ENCODE measurements around the gene KAZN. TPM values are rescaled to one million over a fixed set of nuclear protein-coding genes. Genes with fewer than 3 reads are reported as not detected.

KAZN gene
- total and polyA plus RNA-seq, 4 donors: 7.6 to 18.8 (median 11.2) TPM

DNA sequence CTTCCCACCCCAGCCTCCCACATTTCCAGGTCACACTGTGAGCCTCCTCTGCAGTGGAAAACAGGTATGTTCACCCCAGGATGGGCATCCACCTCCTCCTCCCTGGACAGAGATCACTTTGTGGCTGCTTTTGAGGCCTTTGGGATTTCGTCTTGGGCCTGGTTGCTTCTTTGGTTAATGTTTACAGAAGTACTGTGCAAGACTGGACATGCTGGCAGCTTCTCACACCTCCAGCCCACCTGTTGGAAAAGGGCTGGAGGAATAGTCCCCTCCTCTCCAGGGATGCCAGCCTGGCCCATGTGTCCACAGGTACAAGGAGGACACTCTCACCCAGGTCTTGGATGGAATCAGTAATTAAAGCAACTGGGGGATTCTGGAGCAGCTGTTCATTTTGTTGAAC, 56.1 kb downstream of the KAZN start:
- Histone ChIP-seq H3K4me1 (ENCODE audit: control insufficient read depth in 5 of 5, insufficient read depth in 5 of 5, low read length in 5 of 5) (peaks cover 0 to 6% (median under 1%) of the 10 kb centered on the region in 5 donors), H3K9ac (ENCODE audit: insufficient read depth in 1 of 2, low read length in 2 of 2) (no peak overlapping the region), H3K4me3 (no peak overlapping the region), H3K36me3 (ENCODE audit: control insufficient read depth in 4 of 4, insufficient read depth in 4 of 4, low read length in 4 of 4) (no peaks in the 10 kb centered on the region), H3K27ac (ENCODE audit: low read depth in 1 of 2, low read length in 1 of 2) (no peak overlapping the region), H3K9me3 (ENCODE audit: control insufficient read depth in 4 of 4, insufficient read depth in 3 of 4, low read length in 3 of 4) (no peaks in the 10 kb centered on the region), H3K27me3 (ENCODE audit: control insufficient read depth in 3 of 3, insufficient read depth in 3 of 3, low read length in 2 of 3) (no peaks in the 10 kb centered on the region)
- WGBS, 2 donors: 61 to 69% methylated on average over 1 of the region's 1 CpG
- ATAC-seq (ENCODE audit: insufficient read depth, low FRiP score) (no peak), DNase-seq (no peak)
- TF ChIP-seq, protein P1, sequence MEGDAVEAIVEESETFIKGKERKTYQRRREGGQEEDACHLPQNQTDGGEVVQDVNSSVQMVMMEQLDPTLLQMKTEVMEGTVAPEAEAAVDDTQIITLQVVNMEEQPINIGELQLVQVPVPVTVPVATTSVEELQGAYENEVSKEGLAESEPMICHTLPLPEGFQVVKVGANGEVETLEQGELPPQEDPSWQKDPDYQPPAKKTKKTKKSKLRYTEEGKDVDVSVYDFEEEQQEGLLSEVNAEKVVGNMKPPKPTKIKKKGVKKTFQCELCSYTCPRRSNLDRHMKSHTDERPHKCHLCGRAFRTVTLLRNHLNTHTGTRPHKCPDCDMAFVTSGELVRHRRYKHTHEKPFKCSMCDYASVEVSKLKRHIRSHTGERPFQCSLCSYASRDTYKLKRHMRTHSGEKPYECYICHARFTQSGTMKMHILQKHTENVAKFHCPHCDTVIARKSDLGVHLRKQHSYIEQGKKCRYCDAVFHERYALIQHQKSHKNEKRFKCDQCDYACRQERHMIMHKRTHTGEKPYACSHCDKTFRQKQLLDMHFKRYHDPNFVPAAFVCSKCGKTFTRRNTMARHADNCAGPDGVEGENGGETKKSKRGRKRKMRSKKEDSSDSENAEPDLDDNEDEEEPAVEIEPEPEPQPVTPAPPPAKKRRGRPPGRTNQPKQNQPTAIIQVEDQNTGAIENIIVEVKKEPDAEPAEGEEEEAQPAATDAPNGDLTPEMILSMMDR (IDR thresholded peaks at IDR 0.05; ENCODE audit: control extremely low read depth, extremely low read depth): no peak

DNA sequence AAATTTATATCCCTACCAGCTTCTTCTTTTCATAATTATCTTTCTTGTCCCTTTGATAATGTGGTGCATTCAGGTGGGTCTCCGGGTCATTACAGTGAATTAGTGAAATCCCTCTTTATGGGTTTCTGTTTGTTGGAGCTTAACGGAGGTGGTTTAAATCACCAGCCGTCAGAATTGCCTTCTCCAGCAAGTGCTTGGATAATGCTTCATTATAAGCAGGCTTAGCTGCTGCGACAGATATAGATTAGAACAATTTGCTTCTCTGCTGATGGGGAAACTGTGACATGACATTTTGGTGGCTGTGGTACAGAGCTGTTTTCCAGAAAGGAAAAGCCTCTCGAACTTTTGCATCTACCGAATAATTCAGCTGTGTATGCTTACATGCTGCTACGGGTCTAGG, 56.9 kb downstream of the KAZN start:
- Histone ChIP-seq H3K27ac (ENCODE audit: low read depth in 1 of 2, low read length in 1 of 2) (no peak overlapping the region), H3K4me3 (no peak overlapping the region), H3K36me3 (ENCODE audit: control insufficient read depth in 4 of 4, insufficient read depth in 4 of 4, low read length in 4 of 4) (no peaks in the 10 kb centered on the region), H3K9ac (ENCODE audit: insufficient read depth in 1 of 2, low read length in 2 of 2) (no peak overlapping the region), H3K27me3 (ENCODE audit: control insufficient read depth in 3 of 3, insufficient read depth in 3 of 3, low read length in 2 of 3) (no peaks in the 10 kb centered on the region), H3K9me3 (ENCODE audit: control insufficient read depth in 4 of 4, insufficient read depth in 3 of 4, low read length in 3 of 4) (no peaks in the 10 kb centered on the region), H3K4me1 (ENCODE audit: control insufficient read depth in 5 of 5, insufficient read depth in 5 of 5, low read length in 5 of 5) (peaks cover 0 to 6% (median 3%) of the 10 kb centered on the region in 5 donors)
- TF ChIP-seq, protein P1 (IDR thresholded peaks at IDR 0.05; ENCODE audit: control extremely low read depth, extremely low read depth): no peak
- ATAC-seq (ENCODE audit: insufficient read depth, low FRiP score) (no peak), DNase-seq (no peak)
- WGBS, 2 donors: 88 to 89% methylated on average over 7 of the region's 7 CpGs

DNA sequence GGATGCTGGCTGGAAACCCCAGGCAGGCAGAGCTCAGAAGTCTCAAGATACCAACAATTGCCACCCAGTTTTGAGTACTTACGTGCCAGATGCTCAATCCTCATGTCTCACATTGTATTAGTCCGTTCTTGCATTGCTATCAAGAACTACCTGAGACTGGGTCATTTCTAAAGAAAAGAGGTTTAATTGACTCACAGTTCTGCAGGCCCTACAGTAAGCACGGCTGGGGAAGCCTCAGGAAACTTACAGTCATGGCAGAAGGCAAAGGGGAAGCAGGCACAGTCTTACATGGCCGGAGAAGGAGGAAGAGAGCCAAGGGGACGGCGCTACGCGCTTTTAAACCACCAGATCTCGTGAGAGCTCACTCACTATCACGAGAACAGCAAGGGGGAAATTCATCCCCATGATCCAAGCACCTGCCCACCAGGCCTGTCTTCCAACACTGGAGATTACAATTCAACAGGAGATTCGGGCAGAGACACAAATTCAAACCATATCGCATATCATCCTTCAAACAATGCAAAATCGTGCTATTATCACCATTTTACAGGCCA, 58.0 kb downstream of the KAZN start:
- H3K27ac ChIP-seq (ENCODE audit: low read depth in 1 of 2, low read length in 1 of 2): no peak overlapping the region
- no peaks in the 10 kb centered on the region for H3K36me3 ChIP-seq (ENCODE audit: control insufficient read depth in 4 of 4, insufficient read depth in 4 of 4, low read length in 4 of 4)
- H3K9me3 ChIP-seq (ENCODE audit: control insufficient read depth in 4 of 4, insufficient read depth in 3 of 4, low read length in 3 of 4): no peaks in the 10 kb centered on the region
- WGBS, 2 donors: 80 to 85% methylated on average over 13 of the region's 13 CpGs
- TF ChIP-seq, protein P1 (IDR thresholded peaks at IDR 0.05; ENCODE audit: control extremely low read depth, extremely low read depth): no peak
- DNase-seq: no peak
- H3K9ac ChIP-seq (ENCODE audit: insufficient read depth in 1 of 2, low read length in 2 of 2): no peak overlapping the region
- no peak overlapping the region for H3K4me3 ChIP-seq
- ATAC-seq (ENCODE audit: insufficient read depth, low FRiP score): no peak
- H3K27me3 ChIP-seq (ENCODE audit: control insufficient read depth in 3 of 3, insufficient read depth in 3 of 3, low read length in 2 of 3): no peaks in the 10 kb centered on the region
- H3K4me1 ChIP-seq (ENCODE audit: control insufficient read depth in 5 of 5, insufficient read depth in 5 of 5, low read length in 5 of 5): peaks cover 0 to 13% (median 6%) of the 10 kb centered on the region in 5 donors

DNA sequence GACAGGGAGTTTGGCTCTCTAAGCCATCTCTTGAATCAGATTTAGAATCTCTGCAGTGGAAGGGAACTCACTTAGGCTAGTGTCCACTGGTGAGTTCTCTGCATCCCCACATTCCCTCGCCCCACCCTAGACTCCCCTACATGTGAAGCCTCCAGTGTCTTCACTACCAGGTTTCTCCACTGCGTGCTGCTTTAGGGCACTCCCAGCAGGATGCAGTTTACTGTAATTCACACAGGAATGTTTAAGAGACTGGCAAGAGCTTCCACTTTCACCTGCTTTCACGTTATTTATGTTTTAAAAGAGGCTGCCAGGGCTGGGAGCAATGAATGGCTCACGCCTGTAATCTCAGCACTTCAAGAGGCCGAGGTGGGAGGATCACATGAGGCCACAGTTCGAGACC, 60.2 kb downstream of the KAZN start:
- Histone ChIP-seq H3K27ac (ENCODE audit: low read depth in 1 of 2, low read length in 1 of 2) (no peak overlapping the region), H3K36me3 (ENCODE audit: control insufficient read depth in 4 of 4, insufficient read depth in 4 of 4, low read length in 4 of 4) (no peaks in the 10 kb centered on the region), H3K27me3 (ENCODE audit: control insufficient read depth in 3 of 3, insufficient read depth in 3 of 3, low read length in 2 of 3) (no peaks in the 10 kb centered on the region), H3K9me3 (ENCODE audit: control insufficient read depth in 4 of 4, insufficient read depth in 3 of 4, low read length in 3 of 4) (no peaks in the 10 kb centered on the region), H3K4me1 (ENCODE audit: control insufficient read depth in 5 of 5, insufficient read depth in 5 of 5, low read length in 5 of 5) (peaks cover 0 to 19% (median 6%) of the 10 kb centered on the region in 5 donors), H3K4me3 (no peak overlapping the region), H3K9ac (ENCODE audit: insufficient read depth in 1 of 2, low read length in 2 of 2) (no peak overlapping the region)
- TF ChIP-seq, protein P1 (IDR thresholded peaks at IDR 0.05; ENCODE audit: control extremely low read depth, extremely low read depth): no peak
- 65 to 79% methylated on average over 6 of the region's 6 CpGs for WGBS, 2 donors
- peak in 1 of 3 donors; percentile 32 for DNase-seq
- no peak for ATAC-seq (ENCODE audit: insufficient read depth, low FRiP score)

Data from lung (tissue), 12 donors.